ENCODE data around the gene TMC7. TPM values are rescaled to one million over a fixed set of nuclear protein-coding genes. Genes with fewer than 3 reads are reported as not detected.

The TMC7 gene
- total and polyA plus RNA-seq, 2 of the 8 experiments (the other 6 are each of a cell fraction or from before 2014, with no cell fraction given): 2.3 to 2.6 TPM

- no peaks in the 10 kb centered on the region; the same call in 1 of the 2 replicates for H3K23me2 ChIP-seq (ENCODE audit: low read depth, low read length)
- H2BK20ac ChIP-seq (ENCODE audit: low read length): no peak overlapping the region
- no peak overlapping the region for H3K4ac ChIP-seq (replicated peaks; ENCODE audit: insufficient read length, low read depth, low read length)
- no peak overlapping the region for H3K27ac ChIP-seq (ENCODE audit: low read depth, low read length)
- H4K5ac ChIP-seq (ENCODE audit: insufficient read length, low read depth, low read length): no peak overlapping the region
- 90% methylated on average over 1 of the region's 1 CpG; no CpG with 5 or more reads in 1 of the 2 experiments for WGBS, 2 experiments (ENCODE audit: extremely low coverage in 1 of 2, insufficient coverage in 1 of 2, insufficient read length in 1 of 2, insufficient replicate concordance in 2 of 2, low coverage in 1 of 2, low lambda C conversion rate in 2 of 2, missing lambda C conversion rate in 1 of 2)
- no peak overlapping the region for H4K8ac ChIP-seq (ENCODE audit: extremely low read depth, insufficient read depth, low read length)
- no peak for FAIRE-seq
- H3K4me2 ChIP-seq (ENCODE audit: insufficient read depth in 1 of 2, low read depth in 2 of 2, low read length in 2 of 2): no peak overlapping the region
- H3K36me3 ChIP-seq (ENCODE audit: control insufficient read depth in 2 of 4, insufficient read depth in 4 of 4, low read length in 3 of 4): peaks cover 0 to 16% (median 9%) of the 10 kb centered on the region in 4 experiments; a peak in 5 of 8 replicates
- no peak overlapping the region for H2AK5ac ChIP-seq (ENCODE audit: low read depth, low read length)
- H2BK15ac ChIP-seq (ENCODE audit: low read length): no peak overlapping the region
- no peak overlapping the region for H2BK5ac ChIP-seq (ENCODE audit: low read depth, low read length)
- no peak overlapping the region for H3K9ac ChIP-seq (replicated peaks in 1 of 4; ENCODE audit: extremely low read depth in 1 of 4, low read depth in 3 of 4, low read length in 3 of 4)
- peaks cover 0 to 10% (median 7%) of the 10 kb centered on the region in 4 experiments; a peak in 5 of 7 replicates for H3K27me3 ChIP-seq (replicated peaks in 1 of 4; ENCODE audit: control insufficient read depth in 3 of 4, extremely low read depth in 1 of 4, insufficient read depth in 3 of 4, low read length in 3 of 4)
- H2BK120ac ChIP-seq (replicated peaks; ENCODE audit: low read depth, low read length): no peak overlapping the region
- no peaks in the 10 kb centered on the region for H4K20me1 ChIP-seq (replicated peaks in 1 of 2; ENCODE audit: control insufficient read depth in 1 of 2, insufficient read depth in 2 of 2, low read length in 2 of 2)
- H2BK12ac ChIP-seq (ENCODE audit: low read depth, low read length): no peak overlapping the region
- no peaks in the 10 kb centered on the region; a peak in 1 of 7 replicates for H3K4me1 ChIP-seq (replicated peaks in 1 of 4; ENCODE audit: control insufficient read depth in 3 of 4, insufficient read depth in 4 of 4, low read length in 3 of 4)
- no peak overlapping the region for H3K4me3 ChIP-seq (ENCODE audit: extremely low read depth in 1 of 4, insufficient read depth in 2 of 4, low read depth in 3 of 4, low read length in 4 of 4)
- H3K79me1 ChIP-seq (ENCODE audit: low read depth, low read length): no peaks in the 10 kb centered on the region
- H3K9me3 ChIP-seq (ENCODE audit: insufficient read depth in 2 of 2, low read depth in 1 of 2, low read length in 1 of 2): no peaks in the 10 kb centered on the region; a peak in 1 of 4 replicates
- ChIA-PET CTCF (ENCODE audit: partially characterized antibody) (interaction anchor here (1.7 to 4.2 kb wide), 4 partner anchors 40 to 420 kb away, joined by 5 to 42 read pairs (median 11); no protein-coding TSS in a partner anchor), POLR2A (ENCODE audit: partially characterized antibody) (interaction anchor here (0.6 to 1.4 kb wide), 3 partner anchors 15 to 294 kb away, joined by 3 read pairs; no protein-coding TSS in a partner anchor)
- H3K18ac ChIP-seq (ENCODE audit: extremely low read depth, low read length): no peak overlapping the region
- DNase-seq (ENCODE audit: low read depth in 1 of 2, low spot score in 2 of 2): no peak
- H2AFZ ChIP-seq (ENCODE audit: low read length): no peak overlapping the region
- H3K14ac ChIP-seq (ENCODE audit: insufficient read length): no peak overlapping the region
- H3K79me2 ChIP-seq (ENCODE audit: control insufficient read depth in 1 of 2, insufficient read depth in 2 of 2, low read length in 2 of 2): no peaks in the 10 kb centered on the region
- no peak overlapping the region for H4K91ac ChIP-seq (replicated peaks; ENCODE audit: insufficient read length, low read length)
- no peak overlapping the region for H3K23ac ChIP-seq (ENCODE audit: insufficient read length)
- no peak overlapping the region for H3K56ac ChIP-seq (replicated peaks; ENCODE audit: insufficient read length, low read depth, low read length)
Observed at GRCh38 chr16:19083670-19084069, 99.9 kb downstream of the TMC7 start.

All from H1 (cell line).